Gastrocnemius medialis (tissue), 4 donors: ENCODE measurements around the gene TMEM107.

ENCODE experiments used
- CTCF ChIP-seq, 5 experiments: fragments of 450-650 bp in 3 of 5; fragments of 200-600 bp in 2 of 5; sonication (generic) in 2 of 5; IDR thresholded peaks in 4 of 5; conservative IDR thresholded peaks in 1 of 5; 1 replicate in 4 of 5; 2 replicates in 1 of 5; pipeline ENCODE4 v1.5.1; 2016 to 2019; ENCODE audit warnings: antibody characterized with exemption in 5 of 5, mild to moderate bottlenecking in 3 of 5, moderate library complexity in 3 of 5
- POLR2A ChIP-seq, 2 donors: fragments of 450-650 bp; IDR thresholded peaks; one replicate each; pipeline ENCODE4 v1.6.1; 2017; ENCODE audit warnings: antibody characterized with exemption in 2 of 2, mild to moderate bottlenecking in 2 of 2, moderate library complexity in 2 of 2

GRCh38 chr17:8149419-8150193 is 26.6 kb downstream of the TMEM107 start:
- no peak for TF ChIP-seq CTCF (IDR thresholded peaks at IDR 0.05 in 4 of 5, conservative IDR thresholded peaks at IDR 0.05 in 1 of 5)
- TF ChIP-seq POLR2A (IDR thresholded peaks at IDR 0.05), result no peak
